Forelimb muscle (tissue), 1 donor: Measurements from ENCODE around the gene CADPS2. TPM values are rescaled to one million over a fixed set of nuclear protein-coding genes. Genes with fewer than 3 reads are reported as not detected.
"Not testable (repeated sequence)": the region's sequence is repeated elsewhere in the genome, so short reads cannot be mapped to it uniquely, and the experiment has no call there.

Experiments
- DNase-seq: peaks from one replicate; pipeline ENCODE4 v3.0.0-alpha.2; 2013; ENCODE audit warnings: low read depth
- polyA plus RNA-seq: library from polyadenylated mRNA; unstranded; fragments of 120-200 nt; gene quantifications from one replicate; pipeline ENCODE4 v1.2.1, GENCODE V29; 2013; ENCODE audit not compliant: insufficient read length

Gene CADPS2
- polyA plus RNA-seq, 1 donor, result 3.9 TPM

GRCh38 chr7:122675621-122676020 lies 210.6 kb downstream of the CADPS2 start:
- no peak for DNase-seq

- no peak for DNase-seq
These were observed 211.2 kb downstream of the CADPS2 start for GRCh38 chr7:122675011-122675410.

GRCh38 chr7:122674502-122674901 lies 211.8 kb downstream of the CADPS2 start:
- DNase-seq, result peak; percentile 31

GRCh38 chr7:122673951-122674350 lies 212.3 kb downstream of the CADPS2 start:
- no peak for DNase-seq

- DNase-seq, result no peak
These were observed 213.7 kb downstream of the CADPS2 start for GRCh38 chr7:122672536-122672935.

- no peak for DNase-seq
These were observed 222.5 kb downstream of the CADPS2 start for GRCh38 chr7:122663733-122664132.

GRCh38 chr7:122658856-122659255 lies 227.4 kb downstream of the CADPS2 start:
- DNase-seq, result no peak

- DNase-seq, result no peak
These were observed 232.6 kb downstream of the CADPS2 start for GRCh38 chr7:122653685-122654084.

GRCh38 chr7:122652876-122653275 lies 233.4 kb downstream of the CADPS2 start:
- DNase-seq, result no peak

GRCh38 chr7:122651451-122651850 lies 234.8 kb downstream of the CADPS2 start:
- no peak for DNase-seq

- DNase-seq, result no peak
These were observed 243.0 kb downstream of the CADPS2 start for GRCh38 chr7:122643250-122643649.

- DNase-seq, result no peak
These were observed 247.8 kb downstream of the CADPS2 start for GRCh38 chr7:122638459-122638858.

GRCh38 chr7:122637784-122638183 lies 248.5 kb downstream of the CADPS2 start:
- DNase-seq, result no peak

GRCh38 chr7:122635481-122635880 lies 250.8 kb downstream of the CADPS2 start:
- not testable (repeated sequence) for DNase-seq

- DNase-seq, result no peak
These were observed 252.8 kb downstream of the CADPS2 start for GRCh38 chr7:122633472-122633871.

GRCh38 chr7:122632238-122632637 lies 254.0 kb downstream of the CADPS2 start:
- no peak for DNase-seq

GRCh38 chr7:122629412-122629953 lies 256.8 kb downstream of the CADPS2 start:
- DNase-seq, result no peak

- no peak for DNase-seq
These were observed 257.4 kb downstream of the CADPS2 start for GRCh38 chr7:122628651-122629411.

GRCh38 chr7:122626785-122627184 lies 259.5 kb downstream of the CADPS2 start:
- DNase-seq, result no peak

- DNase-seq, result no peak
These were observed 263.6 kb downstream of the CADPS2 start for GRCh38 chr7:122622682-122623081.

- DNase-seq, result no peak
These were observed 266.6 kb downstream of the CADPS2 start for GRCh38 chr7:122619664-122620063.

- DNase-seq, result no peak
These were observed 267.6 kb downstream of the CADPS2 start for GRCh38 chr7:122618585-122619189.

- DNase-seq, result no peak
These were observed 269.3 kb downstream of the CADPS2 start for GRCh38 chr7:122616951-122617350.
